ENCODE data around the gene FGD6. TPM values are rescaled to one million over a fixed set of nuclear protein-coding genes. Genes with fewer than 3 reads are reported as not detected.

The FGD6 gene
- total RNA-seq, 6 experiments from 2014 or later = 3.5 to 7.8 (median 5.1) TPM

DNA sequence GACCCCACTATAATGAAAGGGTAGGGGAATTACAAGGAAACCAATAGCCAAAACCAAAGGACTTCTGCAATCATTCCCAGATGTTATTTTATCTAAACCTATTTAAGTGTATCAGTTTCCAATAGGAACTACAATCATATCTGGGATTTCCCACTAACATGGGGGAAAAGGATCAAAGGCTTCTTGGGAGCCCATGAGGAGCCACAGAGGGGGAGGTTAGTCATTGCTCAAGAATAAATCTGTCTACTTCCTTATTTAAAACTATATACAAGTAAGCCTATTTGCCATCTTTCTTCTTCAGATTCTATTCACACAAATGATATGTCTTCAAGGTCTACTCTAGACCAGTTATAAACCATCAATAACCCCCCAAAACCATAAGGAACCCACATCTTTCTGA is 33.1 kb downstream of the FGD6 start:
- Histone ChIP-seq H3K27ac (no peak overlapping the region), H3K9me3 (no peaks in the 10 kb centered on the region), H3K4me1 (peaks cover 0 to 8% (median 0%) of the 10 kb centered on the region in 4 donors), H3K27me3 (no peaks in the 10 kb centered on the region), H3K36me3 (no peaks in the 10 kb centered on the region), H3K4me3 (no peak overlapping the region)
- TF ChIP-seq, protein P1, sequence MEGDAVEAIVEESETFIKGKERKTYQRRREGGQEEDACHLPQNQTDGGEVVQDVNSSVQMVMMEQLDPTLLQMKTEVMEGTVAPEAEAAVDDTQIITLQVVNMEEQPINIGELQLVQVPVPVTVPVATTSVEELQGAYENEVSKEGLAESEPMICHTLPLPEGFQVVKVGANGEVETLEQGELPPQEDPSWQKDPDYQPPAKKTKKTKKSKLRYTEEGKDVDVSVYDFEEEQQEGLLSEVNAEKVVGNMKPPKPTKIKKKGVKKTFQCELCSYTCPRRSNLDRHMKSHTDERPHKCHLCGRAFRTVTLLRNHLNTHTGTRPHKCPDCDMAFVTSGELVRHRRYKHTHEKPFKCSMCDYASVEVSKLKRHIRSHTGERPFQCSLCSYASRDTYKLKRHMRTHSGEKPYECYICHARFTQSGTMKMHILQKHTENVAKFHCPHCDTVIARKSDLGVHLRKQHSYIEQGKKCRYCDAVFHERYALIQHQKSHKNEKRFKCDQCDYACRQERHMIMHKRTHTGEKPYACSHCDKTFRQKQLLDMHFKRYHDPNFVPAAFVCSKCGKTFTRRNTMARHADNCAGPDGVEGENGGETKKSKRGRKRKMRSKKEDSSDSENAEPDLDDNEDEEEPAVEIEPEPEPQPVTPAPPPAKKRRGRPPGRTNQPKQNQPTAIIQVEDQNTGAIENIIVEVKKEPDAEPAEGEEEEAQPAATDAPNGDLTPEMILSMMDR (IDR thresholded peaks at IDR 0.05) = no peak
- intact Hi-C loops (cut with DNase I) = no loop called here
- DNase-seq (no peak), ATAC-seq (no peak)

DNA sequence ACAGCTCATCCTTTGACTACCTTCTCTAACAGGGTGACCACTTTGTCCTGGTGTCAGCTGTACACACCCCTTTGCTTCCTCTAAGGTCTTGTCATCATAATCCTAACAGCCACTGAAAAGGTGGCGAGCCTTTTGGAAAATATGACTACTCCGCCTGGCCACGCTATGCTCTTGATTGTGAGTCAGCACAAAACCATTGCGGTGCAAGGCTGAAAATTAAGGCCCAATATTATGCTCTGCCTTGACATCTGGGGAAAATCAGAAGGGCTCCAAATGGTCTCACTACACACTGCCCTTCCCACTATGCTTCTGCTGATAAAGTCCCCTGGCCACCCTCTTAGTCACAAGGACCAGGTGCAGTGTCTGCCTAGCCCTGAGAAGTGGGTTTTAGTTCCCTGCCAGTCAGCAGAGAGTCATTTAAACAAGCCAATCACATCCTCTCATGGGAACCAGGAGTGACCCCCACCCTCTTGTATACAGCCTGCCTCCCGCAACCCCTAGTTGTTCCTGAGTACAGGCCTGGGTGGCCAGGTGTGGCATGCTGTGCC is 34.3 kb downstream of the FGD6 start:
- TF ChIP-seq POLR2A (IDR thresholded peaks at IDR 0.05) = no peak
- TF ChIP-seq, protein P1 (IDR thresholded peaks at IDR 0.05) = no peak
- WGBS (ENCODE audit: insufficient coverage, low coverage, low lambda C conversion rate, missing lambda C conversion rate) = 60% methylated on average over 4 of the region's 5 CpGs
- H3K4me3 ChIP-seq = no peak overlapping the region
- ATAC-seq (no peak), DNase-seq (no peak)
- intact Hi-C loops (cut with DNase I) = no loop called here
- no peaks in the 10 kb centered on the region for H3K9me3 ChIP-seq
- no peak overlapping the region for H3K27ac ChIP-seq
- no peaks in the 10 kb centered on the region for H3K36me3 ChIP-seq
- H3K4me1 ChIP-seq = peaks cover 0 to 4% (median 0%) of the 10 kb centered on the region in 4 donors
- H3K27me3 ChIP-seq = no peaks in the 10 kb centered on the region

DNA sequence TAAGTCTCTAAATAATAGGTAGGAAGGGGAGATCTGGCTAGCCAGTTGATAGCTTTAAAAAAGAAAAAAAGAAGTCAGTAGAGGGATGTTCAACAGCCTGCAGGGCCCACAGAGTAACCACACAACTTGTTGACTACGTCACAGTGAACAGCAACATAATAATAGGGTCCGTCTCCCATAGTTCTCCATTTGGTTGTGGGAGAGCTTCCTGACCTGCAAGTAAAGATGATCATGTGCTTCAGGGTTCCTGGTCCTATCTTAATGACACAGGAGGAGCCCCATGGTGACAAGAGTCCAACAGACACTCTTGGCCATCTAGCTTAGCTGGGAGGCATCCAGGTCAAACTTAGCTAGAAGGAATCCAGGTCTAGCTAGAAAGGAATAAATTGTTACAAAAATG is 36.2 kb downstream of the FGD6 start:
- intact Hi-C loops (cut with DNase I) = no loop called here
- TF ChIP-seq, protein P1 (IDR thresholded peaks at IDR 0.05) = no peak
- TF ChIP-seq POLR2A (IDR thresholded peaks at IDR 0.05) = no peak
- Histone ChIP-seq H3K36me3 (no peaks in the 10 kb centered on the region), H3K27me3 (no peaks in the 10 kb centered on the region), H3K9me3 (no peaks in the 10 kb centered on the region), H3K4me1 (no peaks in the 10 kb centered on the region), H3K4me3 (no peak overlapping the region), H3K27ac (no peak overlapping the region)
- 90% methylated on average over 2 of the region's 2 CpGs for WGBS (ENCODE audit: insufficient coverage, low coverage, low lambda C conversion rate, missing lambda C conversion rate)
- ATAC-seq (no peak), DNase-seq (no peak)

DNA sequence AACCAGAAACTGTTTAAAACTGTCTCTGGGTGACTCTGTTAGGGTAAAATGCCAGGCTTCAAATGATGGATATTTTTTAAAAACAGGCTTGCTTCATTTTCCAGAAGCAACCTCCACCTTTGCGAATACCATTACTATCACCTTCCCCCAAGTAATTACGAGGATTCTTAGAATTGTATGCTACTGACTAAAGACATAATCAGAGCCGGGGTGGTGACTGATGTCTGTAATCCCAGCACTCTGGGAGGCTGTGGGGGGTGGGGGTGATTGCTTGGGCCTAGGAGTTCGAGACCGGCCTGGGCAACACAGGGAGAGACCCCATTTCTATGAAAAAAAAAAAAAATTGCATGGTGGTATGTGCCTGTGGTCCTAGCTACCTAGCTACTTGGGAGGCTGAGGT is 38.3 kb downstream of the FGD6 start:
- intact Hi-C loops (cut with DNase I) = no loop called here
- Histone ChIP-seq H3K27me3 (no peaks in the 10 kb centered on the region), H3K36me3 (no peaks in the 10 kb centered on the region), H3K27ac (no peak overlapping the region), H3K4me1 (no peaks in the 10 kb centered on the region), H3K9me3 (no peaks in the 10 kb centered on the region), H3K4me3 (no peak overlapping the region)
- no peak for DNase-seq
- ATAC-seq = no peak
- TF ChIP-seq, protein P1 (IDR thresholded peaks at IDR 0.05) = no peak
- no peak for TF ChIP-seq POLR2A (IDR thresholded peaks at IDR 0.05)
- WGBS (ENCODE audit: insufficient coverage, low coverage, low lambda C conversion rate, missing lambda C conversion rate) = 80% methylated on average over 5 of the region's 5 CpGs

DNA sequence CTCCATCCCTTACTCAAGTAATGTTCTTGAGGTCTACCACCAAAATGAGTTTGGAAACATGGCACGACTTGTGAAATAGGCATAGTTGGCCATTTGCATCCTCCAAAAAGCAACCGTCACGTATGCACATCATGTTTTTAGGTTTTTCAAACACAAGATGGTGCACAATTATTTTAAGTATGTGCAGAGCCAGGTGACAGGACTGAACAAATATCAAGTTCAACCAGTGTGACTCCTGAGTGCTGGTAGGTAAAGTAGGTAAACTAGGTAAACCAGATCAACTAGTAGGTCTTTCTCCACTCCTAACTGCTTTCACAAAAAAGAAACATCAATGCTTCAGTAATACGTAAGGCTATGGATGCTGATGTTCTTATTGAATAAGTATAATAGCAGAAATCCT is 39.1 kb downstream of the FGD6 start:
- ATAC-seq (no peak), DNase-seq (no peak)
- H3K36me3 ChIP-seq = no peaks in the 10 kb centered on the region
- no peak overlapping the region for H3K4me3 ChIP-seq
- 63% methylated on average over 4 of the region's 4 CpGs for WGBS (ENCODE audit: insufficient coverage, low coverage, low lambda C conversion rate, missing lambda C conversion rate)
- intact Hi-C loops (cut with DNase I) = no loop called here
- H3K9me3 ChIP-seq = no peaks in the 10 kb centered on the region
- no peaks in the 10 kb centered on the region for H3K4me1 ChIP-seq
- H3K27ac ChIP-seq = no peak overlapping the region
- no peaks in the 10 kb centered on the region for H3K27me3 ChIP-seq
- no peak for TF ChIP-seq POLR2A (IDR thresholded peaks at IDR 0.05)
- TF ChIP-seq, protein P1 (IDR thresholded peaks at IDR 0.05) = no peak

Data from right lobe of liver (tissue), 6 donors.